ENCODE results near the gene RPA1. TPM values are rescaled to one million over a fixed set of nuclear protein-coding genes. Genes with fewer than 3 reads are reported as not detected.

RPA1 gene
- total RNA-seq, 2 donors from 2014 or later = 118 to 174 TPM

DNA sequence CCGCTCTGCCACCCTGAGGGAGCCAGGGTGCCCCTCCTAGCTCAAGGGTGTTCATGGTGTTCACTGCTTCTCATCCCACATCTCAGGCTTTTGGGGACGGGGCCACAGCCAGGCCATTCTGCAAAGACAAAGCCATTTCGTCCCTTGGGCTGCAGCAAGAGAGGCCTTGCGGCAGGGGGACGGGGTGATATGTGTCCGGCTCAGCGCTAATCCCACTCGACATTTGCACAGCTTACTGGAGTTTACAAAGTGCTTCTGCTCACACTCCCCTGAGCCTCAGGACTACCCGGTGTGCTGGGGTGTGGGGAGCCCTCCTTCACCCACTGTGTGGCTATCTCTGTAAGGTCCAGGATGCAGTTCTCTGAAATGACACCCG, 111.0 kb downstream of the RPA1 start:
- ATAC-seq (no peak), DNase-seq (ENCODE audit: low spot score in 2 of 2) (no peak)
- no peak overlapping the region for H3K27ac Mint-ChIP-seq
- H3K36me3 Mint-ChIP-seq = no peaks in the 10 kb centered on the region
- H3K9me3 Mint-ChIP-seq = no peaks in the 10 kb centered on the region

DNA sequence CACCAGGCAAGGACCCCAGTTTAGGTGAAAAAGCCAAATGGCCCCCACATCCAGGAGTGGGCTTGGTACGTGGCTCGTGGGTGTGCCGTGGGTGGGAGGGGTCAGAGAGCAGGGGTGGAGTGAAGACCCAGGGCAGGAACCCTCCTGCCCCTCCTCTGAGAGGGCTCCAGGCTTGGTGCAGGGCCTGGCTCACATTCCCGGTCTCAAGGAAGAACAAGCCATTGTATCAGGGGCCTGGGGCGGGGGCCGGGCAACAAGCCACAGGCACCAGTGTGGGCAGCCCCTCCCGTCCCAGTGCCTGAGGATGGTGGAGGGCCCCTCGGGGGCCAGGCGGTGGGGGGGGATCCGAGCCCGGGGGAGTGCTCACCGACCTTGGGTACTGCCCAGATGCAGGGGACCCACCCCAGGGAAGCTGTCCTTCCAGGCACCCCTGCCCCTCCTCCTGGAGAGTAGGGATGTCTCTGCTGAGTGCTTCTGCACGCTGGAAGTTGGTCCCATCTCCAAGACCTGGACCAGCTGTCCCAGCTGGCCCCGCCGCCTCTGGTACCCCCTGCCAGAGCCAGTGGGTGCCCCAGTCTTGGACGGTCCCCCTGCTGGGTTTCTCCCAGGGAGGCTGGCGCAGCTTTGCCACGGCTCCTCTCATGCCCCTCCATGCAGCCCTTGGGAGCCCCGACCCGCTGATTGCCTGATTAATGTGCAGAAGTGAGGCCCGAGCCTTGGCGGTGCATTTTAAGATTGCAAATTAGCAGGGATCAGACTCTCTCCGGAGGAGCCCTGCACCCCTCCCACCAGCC, 111.7 kb downstream of the RPA1 start:
- no peak overlapping the region for H3K27ac Mint-ChIP-seq
- DNase-seq (ENCODE audit: low spot score in 2 of 2) (no peak), ATAC-seq (no peak)
- H3K9me3 Mint-ChIP-seq = no peaks in the 10 kb centered on the region
- no peaks in the 10 kb centered on the region for H3K36me3 Mint-ChIP-seq

DNA sequence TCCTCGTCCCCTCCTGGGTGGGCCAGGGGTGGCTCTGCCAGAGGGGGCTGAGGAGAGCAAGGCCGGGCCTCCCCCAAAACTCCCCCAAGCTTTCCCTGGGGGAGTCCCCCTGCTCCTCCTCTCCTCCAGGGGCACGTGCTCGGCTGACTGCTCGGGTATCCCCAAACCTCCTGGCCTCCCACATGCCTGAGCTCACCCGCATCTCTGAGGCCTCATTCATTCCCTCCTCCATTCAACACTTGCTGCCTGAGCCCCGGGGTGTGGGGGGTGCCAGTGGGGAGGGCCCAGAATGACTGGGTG, 112.2 kb downstream of the RPA1 start:
- no peak for DNase-seq (ENCODE audit: low spot score in 2 of 2)
- no peaks in the 10 kb centered on the region for H3K9me3 Mint-ChIP-seq
- H3K36me3 Mint-ChIP-seq = no peaks in the 10 kb centered on the region
- H3K27ac Mint-ChIP-seq = no peak overlapping the region
- no peak for ATAC-seq

DNA sequence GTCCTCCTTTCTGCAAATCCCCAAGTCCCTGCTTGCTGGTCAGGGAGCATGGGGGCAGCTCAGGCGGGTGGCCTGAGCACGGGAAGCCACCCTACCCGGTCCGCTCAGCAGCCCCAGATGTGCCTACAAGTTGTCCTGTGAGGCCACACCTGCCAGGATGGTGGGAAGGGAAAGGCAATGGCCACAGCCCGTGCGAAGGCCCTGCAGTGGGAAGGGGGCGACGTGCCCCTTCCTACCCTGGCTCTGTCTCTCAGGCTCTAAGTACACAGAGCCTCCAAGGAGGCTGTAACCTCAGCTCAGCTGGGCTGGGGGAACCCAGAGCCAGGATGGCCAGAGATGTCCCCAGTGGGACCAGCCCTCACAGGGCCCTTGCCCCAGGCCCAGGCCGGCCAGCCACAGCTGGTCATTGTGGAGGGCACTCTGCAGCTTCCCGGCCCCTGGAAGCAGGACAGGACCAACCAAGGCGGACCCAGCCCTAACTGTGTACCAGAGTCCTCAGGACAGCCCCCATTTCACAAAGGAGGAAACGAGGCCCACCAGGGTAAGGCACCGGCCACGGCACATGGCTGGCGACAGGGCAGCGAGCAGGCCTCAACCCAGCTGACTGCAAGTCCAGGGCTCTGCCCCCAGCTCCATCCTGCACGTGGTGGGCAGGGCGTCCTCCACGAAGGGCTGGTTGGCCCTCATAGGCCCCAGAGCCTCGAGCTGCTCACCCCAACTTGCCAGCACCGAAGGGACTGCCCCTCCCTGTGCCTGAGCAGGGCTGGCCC, 113.0 kb downstream of the RPA1 start:
- Mint-ChIP-seq H3K9me3 (no peaks in the 10 kb centered on the region), H3K27ac (no peak overlapping the region), H3K36me3 (no peaks in the 10 kb centered on the region)
- ATAC-seq (no peak), DNase-seq (ENCODE audit: low spot score in 2 of 2) (no peak)

DNA sequence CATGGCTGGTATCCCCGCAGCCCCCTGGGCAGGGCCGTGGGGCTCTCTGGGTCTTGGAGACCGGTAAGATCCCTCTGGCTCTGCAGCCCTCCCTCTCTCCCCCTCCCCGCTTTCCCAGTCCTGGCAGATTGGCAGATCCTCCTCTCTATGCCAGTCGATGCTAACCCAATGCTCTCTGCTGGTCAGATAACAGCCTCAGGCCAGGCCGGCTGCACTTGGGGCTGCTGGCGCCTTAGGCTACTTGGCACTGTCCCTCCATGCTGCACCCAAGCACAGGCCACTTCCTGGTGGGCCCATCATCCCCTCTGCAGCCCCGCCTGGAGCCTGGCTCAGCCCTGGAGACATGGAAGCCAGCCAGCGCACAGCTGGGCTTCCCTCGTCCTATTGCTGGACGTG, 113.6 kb downstream of the RPA1 start:
- H3K9me3 Mint-ChIP-seq = no peaks in the 10 kb centered on the region
- peak overlapping the region in 1 of 2 donors; percentile 39 for H3K27ac Mint-ChIP-seq
- DNase-seq (ENCODE audit: low spot score in 2 of 2) = no peak

DNA sequence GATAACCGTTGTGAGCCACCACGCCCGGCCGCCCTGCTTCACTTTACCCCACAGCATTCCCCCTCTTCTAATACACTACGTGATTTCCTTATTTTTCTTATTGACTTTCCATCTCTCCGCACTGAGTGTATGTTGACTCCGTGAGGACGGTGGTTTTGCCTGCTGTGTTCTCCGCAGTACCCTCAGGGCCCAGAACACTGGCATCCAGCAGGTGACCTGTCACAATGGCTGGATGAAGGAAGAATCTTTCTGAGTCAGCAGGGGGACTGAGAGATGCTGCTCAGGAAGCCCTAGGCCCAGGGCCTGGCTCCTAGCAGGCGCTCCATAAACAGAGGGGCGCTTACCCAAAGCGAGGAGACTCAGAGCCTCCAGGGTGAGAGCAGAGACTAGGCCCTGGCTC, 115.8 kb downstream of the RPA1 start:
- no peak for DNase-seq (ENCODE audit: low spot score in 2 of 2)
- ATAC-seq = no peak
- no peaks in the 10 kb centered on the region for H3K9me3 Mint-ChIP-seq
- H3K27ac Mint-ChIP-seq = peak overlapping the region in 1 of 2 donors; percentile 30
- no peaks in the 10 kb centered on the region for H3K36me3 Mint-ChIP-seq

More for the DNA sequence above, 113.6 kb downstream of the RPA1 start:
- no peaks in the 10 kb centered on the region for H3K36me3 Mint-ChIP-seq
- ATAC-seq = no peak

DNA sequence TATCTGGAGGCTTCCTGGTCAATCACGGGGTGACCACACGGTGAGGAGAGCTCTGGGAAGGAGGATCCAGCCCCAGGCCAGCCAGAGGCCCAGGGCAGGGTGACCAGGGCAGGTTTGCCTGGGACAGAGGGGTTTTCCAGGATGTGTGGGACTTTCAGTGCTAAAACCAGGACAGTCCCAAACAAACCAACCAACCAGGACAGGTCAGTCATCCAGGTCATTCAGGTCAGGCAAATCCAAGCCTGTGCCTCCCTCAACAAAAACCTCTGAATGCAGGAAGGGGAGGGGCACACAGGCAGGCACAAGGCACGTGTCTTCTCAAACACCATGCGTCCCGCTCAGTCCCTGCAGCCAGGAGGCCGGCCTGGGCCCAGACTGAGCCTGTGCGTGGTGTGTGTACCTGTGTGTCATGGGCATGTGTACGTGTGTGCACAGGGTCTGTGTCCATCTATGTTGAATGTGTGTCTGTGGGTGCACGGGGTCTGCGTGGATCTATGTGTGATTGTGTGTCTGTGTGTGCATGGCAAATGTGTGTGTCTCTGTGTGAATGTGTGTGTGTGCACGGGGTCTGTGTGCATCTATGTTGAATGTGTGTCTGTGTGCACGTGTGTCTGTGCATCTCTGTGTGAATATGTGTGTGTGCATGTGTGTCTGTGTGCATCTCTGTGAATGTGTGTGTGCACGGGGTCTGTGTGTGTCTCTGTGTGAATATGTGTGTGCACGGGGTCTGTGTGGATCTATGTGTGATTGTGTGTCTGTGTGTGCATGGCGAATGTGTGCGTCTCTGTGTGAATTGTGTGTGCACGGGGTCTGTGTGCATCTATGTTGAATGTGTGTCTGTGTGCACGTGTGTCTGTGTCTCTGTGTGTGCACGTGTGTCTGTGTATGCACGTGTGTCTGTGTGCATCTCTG, 116.5 kb downstream of the RPA1 start:
- H3K27ac Mint-ChIP-seq = no peak overlapping the region
- H3K36me3 Mint-ChIP-seq = no peaks in the 10 kb centered on the region
- no peak for DNase-seq (ENCODE audit: low spot score in 2 of 2)
- ATAC-seq = peak in 1 of 2 donors; percentile 5
- no peaks in the 10 kb centered on the region for H3K9me3 Mint-ChIP-seq

DNA sequence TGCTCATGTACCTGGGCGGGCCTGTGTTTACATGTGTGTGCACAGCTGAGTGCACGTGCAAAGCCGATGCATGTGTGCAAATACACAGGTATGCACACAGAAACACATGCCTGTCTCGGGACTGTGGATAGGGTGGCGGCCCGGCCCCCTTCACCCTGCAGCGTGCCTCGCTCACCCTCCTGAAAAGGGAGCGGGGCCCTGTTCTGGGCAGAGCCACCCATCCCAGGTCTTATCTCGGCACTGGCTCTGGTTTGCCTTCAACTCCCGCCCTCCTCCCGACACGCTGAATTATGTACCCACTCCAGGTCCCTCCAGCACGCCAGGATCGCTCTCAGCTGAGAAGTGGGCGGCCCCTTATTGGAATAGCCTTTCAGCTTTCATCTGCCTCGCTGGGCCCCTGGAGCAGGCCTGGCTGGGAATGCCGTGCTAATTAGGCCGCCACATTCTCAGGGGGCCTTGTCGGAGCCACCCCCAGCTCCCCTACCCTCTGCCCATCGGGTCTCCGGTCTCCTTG, 117.5 kb downstream of the RPA1 start:
- H3K9me3 Mint-ChIP-seq = no peaks in the 10 kb centered on the region
- H3K36me3 Mint-ChIP-seq = no peaks in the 10 kb centered on the region
- H3K27ac Mint-ChIP-seq = no peak overlapping the region
- DNase-seq (ENCODE audit: low spot score in 2 of 2) (no peak), ATAC-seq (no peak)

DNA sequence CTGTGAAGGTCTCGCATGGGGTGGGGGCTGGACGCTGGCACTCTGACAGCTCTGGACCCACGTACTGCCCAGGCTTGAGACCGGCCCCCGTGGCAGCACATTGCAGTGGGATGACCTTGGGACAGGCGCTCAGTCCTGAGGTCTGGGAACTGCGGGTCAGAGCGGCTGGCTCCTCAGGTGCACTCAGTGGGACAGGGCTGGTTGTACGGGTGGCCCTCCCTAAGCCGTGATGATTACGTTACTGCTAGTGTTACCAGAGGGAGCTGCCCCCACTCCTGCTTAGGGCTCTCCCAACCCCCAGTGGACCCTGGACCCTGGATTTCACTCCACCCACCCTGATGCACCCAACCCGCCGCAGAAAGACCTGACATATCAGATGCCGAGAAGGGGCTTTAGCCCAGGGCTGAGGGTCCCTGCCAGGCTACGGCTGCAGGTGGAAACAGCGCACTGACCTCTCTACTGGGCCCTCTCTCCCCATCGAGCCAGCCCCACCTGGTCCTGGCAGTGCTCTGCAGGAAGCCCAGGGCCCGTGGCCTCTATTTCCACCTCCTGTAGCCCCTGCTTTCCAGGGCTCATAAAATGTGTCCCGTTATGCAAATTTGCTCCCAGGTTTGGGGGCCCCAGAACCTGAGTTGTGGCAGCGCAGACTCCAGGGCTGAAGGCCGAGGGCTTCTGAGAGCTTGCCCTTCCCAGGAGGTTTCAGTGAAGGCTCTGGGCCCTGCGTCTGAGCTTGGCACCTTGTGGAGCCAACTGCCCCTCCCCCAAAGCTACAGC, 118.1 kb downstream of the RPA1 start:
- DNase-seq (ENCODE audit: low spot score in 2 of 2) (no peak), ATAC-seq (no peak)
- Mint-ChIP-seq H3K9me3 (no peaks in the 10 kb centered on the region), H3K36me3 (no peaks in the 10 kb centered on the region), H3K27ac (no peak overlapping the region)

DNA sequence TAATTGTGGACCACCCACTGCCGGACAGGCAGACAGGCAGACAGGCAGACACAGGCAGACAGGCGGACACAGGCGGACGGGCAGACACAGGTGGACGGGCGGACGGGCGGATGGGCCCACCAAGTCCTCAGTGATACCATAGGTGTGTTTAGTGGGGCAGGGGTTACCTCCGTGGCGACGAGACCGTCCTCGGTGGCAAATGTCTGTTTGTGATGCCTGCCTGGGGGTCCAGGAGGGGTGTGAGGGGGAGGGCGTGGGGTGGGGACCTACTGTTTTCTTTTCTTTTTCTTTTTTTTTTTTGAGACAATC, 118.7 kb downstream of the RPA1 start:
- H3K9me3 Mint-ChIP-seq = no peaks in the 10 kb centered on the region
- DNase-seq (ENCODE audit: low spot score in 2 of 2) (no peak), ATAC-seq (no peak)
- H3K36me3 Mint-ChIP-seq = no peaks in the 10 kb centered on the region
- H3K27ac Mint-ChIP-seq = no peak overlapping the region

Other genes with a start within 250 kb of the RPA1 start
- under 1 TPM; 0.57 to 0.62 TPM for gene SLC43A2, start 201.2 kb upstream of the RPA1 start, total RNA-seq
- gene SCARF1, start 184.3 kb upstream of the RPA1 start, total RNA-seq = 1 to 10 TPM; 1.1 to 2.3 TPM
- gene RILP, start 180.1 kb upstream of the RPA1 start, total RNA-seq = 1 to 10 TPM; 1.7 to 2.5 TPM
- 100 to 1,000 TPM; 414 to 433 TPM for gene PRPF8, start 145.1 kb upstream of the RPA1 start, total RNA-seq
- gene TLCD2, start 119.6 kb upstream of the RPA1 start, total RNA-seq = under 1 TPM; 0.10 to 0.25 TPM
- gene WDR81, start 105.3 kb upstream of the RPA1 start, total RNA-seq = 10 to 100 TPM; 11.4 to 13.4 TPM
- under 1 TPM in 1 of 2 donors, not detected in 1; 0.36 TPM for gene SERPINF2, start 87.1 kb upstream of the RPA1 start, total RNA-seq
- under 1 TPM in 1 of 2 donors, not detected in 1; 0.41 TPM for gene SERPINF1, start 67.9 kb upstream of the RPA1 start, total RNA-seq
- gene SMYD4, start 103 bp upstream of the RPA1 start, total RNA-seq = 10 to 100 TPM; 18.5 to 19.8 TPM
- under 1 TPM; 0.06 to 0.07 TPM for gene RTN4RL1, start 195.3 kb downstream of the RPA1 start, total RNA-seq
- gene DPH1, start 200.1 kb downstream of the RPA1 start, total RNA-seq = 10 to 100 TPM; 30.5 to 38.0 TPM
- gene OVCA2, start 212.0 kb downstream of the RPA1 start, total RNA-seq = 10 to 100 TPM; 21.8 to 30.7 TPM
- gene HIC1, start 225.1 kb downstream of the RPA1 start, total RNA-seq = 10 to 100 TPM; 36.8 to 41.8 TPM